Keratinocyte (primary cell): ENCODE measurements around the gene TCHH. TPM values are rescaled to one million over a fixed set of nuclear protein-coding genes. Genes with fewer than 3 reads are reported as not detected.

Experiments
- DNase-seq: peaks from one replicate; pipeline ENCODE4 v3.0.0-alpha.2; 2011; ENCODE audit warnings: low read depth, missing footprints, low spot score
- FAIRE-seq: peaks from 2 replicates; lab custom pipeline; 2011; peaks lifted over from hg19 to GRCh38; lab: Jason Lieb, UNC
- H2AFZ ChIP-seq: 2 replicates; pipeline ENCODE4 v1.6.0; 2012; ENCODE audit warnings: low read length, control low read depth, inconsistent platforms; ENCODE audit not compliant: control insufficient read depth
- H3K27ac ChIP-seq: 2 replicates; pipeline ENCODE4 v1.5.1; 2011; ENCODE audit warnings: low read length; ENCODE audit not compliant: control insufficient read depth, insufficient read depth
- H3K27me3 ChIP-seq: 3 replicates; pipeline ENCODE4 v1.6.0; 2011; ENCODE audit warnings: low read length; ENCODE audit not compliant: control insufficient read depth, insufficient read depth; ENCODE audit errors: extremely low read depth
- H3K36me3 ChIP-seq, 2 experiments: 2 replicates in 1 of 2; 3 replicates in 1 of 2; pipeline ENCODE4 v1.5.1; 2011; ENCODE audit warnings: low read length in 2 of 2, mild to moderate bottlenecking in 1 of 2; ENCODE audit not compliant: control insufficient read depth in 2 of 2, insufficient read depth in 2 of 2; ENCODE audit errors: extremely low read depth in 1 of 2
- H3K4me1 ChIP-seq: 3 replicates; pipeline ENCODE4 v1.5.1; 2011; ENCODE audit warnings: low read length; ENCODE audit not compliant: control insufficient read depth, insufficient read depth; ENCODE audit errors: extremely low read depth
- H3K4me2 ChIP-seq: 3 replicates; pipeline ENCODE4 v1.6.0; 2011; ENCODE audit warnings: low read depth, low read length; ENCODE audit not compliant: control insufficient read depth, insufficient read depth; ENCODE audit errors: extremely low read depth
- H3K4me3 ChIP-seq, 3 experiments: fragments of 200-600 bp in 1 of 3; sonication (generic) in 1 of 3; 2 replicates in 2 of 3; 3 replicates in 1 of 3; pipeline ENCODE4 v1.5.1; 2011 to 2016; ENCODE audit warnings: low read length in 3 of 3, mild to moderate bottlenecking in 3 of 3, control low read depth in 2 of 3, inconsistent platforms in 1 of 3, low read depth in 1 of 3, mixed read lengths in 1 of 3, mixed run types in 1 of 3, moderate library complexity in 1 of 3; ENCODE audit not compliant: control insufficient read depth in 2 of 3, insufficient read depth in 2 of 3; ENCODE audit errors: extremely low read depth in 1 of 3
- H3K79me2 ChIP-seq: 2 replicates; pipeline ENCODE4 v1.6.0; 2012; ENCODE audit warnings: low read length; ENCODE audit not compliant: control insufficient read depth, insufficient read depth
- H3K9ac ChIP-seq: 3 replicates; pipeline ENCODE4 v1.6.0; 2011; ENCODE audit warnings: low read length; ENCODE audit not compliant: control insufficient read depth, insufficient read depth; ENCODE audit errors: extremely low read depth
- H3K9me1 ChIP-seq: 3 replicates; pipeline ENCODE4 v1.6.0; 2011; ENCODE audit warnings: low read length; ENCODE audit not compliant: control insufficient read depth, insufficient read depth; ENCODE audit errors: extremely low read depth
- H3K9me3 ChIP-seq: 2 replicates; pipeline ENCODE4 v1.5.1; 2012; ENCODE audit warnings: low read depth, low read length; ENCODE audit not compliant: control insufficient read depth
- H4K20me1 ChIP-seq: 3 replicates; pipeline ENCODE4 v1.6.0; 2011; ENCODE audit warnings: low read length; ENCODE audit not compliant: control insufficient read depth, insufficient read depth; ENCODE audit errors: extremely low read depth
- EZH2 ChIP-seq: IDR thresholded peaks from one replicate; pipeline ENCODE4 v1.6.1; 2012; ENCODE audit warnings: inconsistent platforms, mild to moderate bottlenecking, low read length, moderate library complexity
- dilution Hi-C: fragments of 300-500 bp; cut with MboI; formaldehyde crosslinking; loops from one replicate; pipeline ENCODE4 v1.7.0; 2020; ENCODE audit warnings: low sequenced_read_pairs; ENCODE audit not compliant: extremely low pct_ligation_motif_present
- polyA minus RNA-seq, 3 experiments: library from RNA; depleted of rRNA, polyadenylated mRNA; stranded (reverse); fragments of >200 nt; gene quantifications; 1 replicate in 1 of 3; 2 replicates in 1 of 3; 3 replicates in 1 of 3; pipeline ENCODE4 v1.2.3, GENCODE V29; 2011
- polyA plus RNA-seq, 5 experiments: library from polyadenylated mRNA; depleted of rRNA in 3 of 5; stranded (reverse) in 3 of 5; stranded (forward) in 1 of 5; unstranded in 1 of 5; fragments of >200 nt; gene quantifications; 1 replicate in 1 of 5; 2 replicates in 3 of 5; 3 replicates in 1 of 5; pipeline versions ENCODE4 v1.2.1 to v1.2.3, GENCODE V29; 2011 to 2012; ENCODE audit warnings: missing spikeins in 2 of 5, low read depth in 1 of 5, low replicate concordance in 1 of 5
- TF ChIP-seq, protein P1 (sequence below), 3 experiments: IDR thresholded peaks in 1 of 3; conservative IDR thresholded peaks in 1 of 3; optimal IDR thresholded peaks in 1 of 3; 2 replicates in 2 of 3; 3 replicates in 1 of 3; pipeline versions ENCODE3 to v1.5.1; 2011; ENCODE audit warnings: low read length in 3 of 3, mild to moderate bottlenecking in 3 of 3, moderate library complexity in 2 of 3, control low read depth in 1 of 3, inconsistent platforms in 1 of 3; ENCODE audit not compliant: insufficient read depth in 2 of 3; ENCODE audit errors: extremely low read depth in 1 of 3

The TCHH gene, protein sequence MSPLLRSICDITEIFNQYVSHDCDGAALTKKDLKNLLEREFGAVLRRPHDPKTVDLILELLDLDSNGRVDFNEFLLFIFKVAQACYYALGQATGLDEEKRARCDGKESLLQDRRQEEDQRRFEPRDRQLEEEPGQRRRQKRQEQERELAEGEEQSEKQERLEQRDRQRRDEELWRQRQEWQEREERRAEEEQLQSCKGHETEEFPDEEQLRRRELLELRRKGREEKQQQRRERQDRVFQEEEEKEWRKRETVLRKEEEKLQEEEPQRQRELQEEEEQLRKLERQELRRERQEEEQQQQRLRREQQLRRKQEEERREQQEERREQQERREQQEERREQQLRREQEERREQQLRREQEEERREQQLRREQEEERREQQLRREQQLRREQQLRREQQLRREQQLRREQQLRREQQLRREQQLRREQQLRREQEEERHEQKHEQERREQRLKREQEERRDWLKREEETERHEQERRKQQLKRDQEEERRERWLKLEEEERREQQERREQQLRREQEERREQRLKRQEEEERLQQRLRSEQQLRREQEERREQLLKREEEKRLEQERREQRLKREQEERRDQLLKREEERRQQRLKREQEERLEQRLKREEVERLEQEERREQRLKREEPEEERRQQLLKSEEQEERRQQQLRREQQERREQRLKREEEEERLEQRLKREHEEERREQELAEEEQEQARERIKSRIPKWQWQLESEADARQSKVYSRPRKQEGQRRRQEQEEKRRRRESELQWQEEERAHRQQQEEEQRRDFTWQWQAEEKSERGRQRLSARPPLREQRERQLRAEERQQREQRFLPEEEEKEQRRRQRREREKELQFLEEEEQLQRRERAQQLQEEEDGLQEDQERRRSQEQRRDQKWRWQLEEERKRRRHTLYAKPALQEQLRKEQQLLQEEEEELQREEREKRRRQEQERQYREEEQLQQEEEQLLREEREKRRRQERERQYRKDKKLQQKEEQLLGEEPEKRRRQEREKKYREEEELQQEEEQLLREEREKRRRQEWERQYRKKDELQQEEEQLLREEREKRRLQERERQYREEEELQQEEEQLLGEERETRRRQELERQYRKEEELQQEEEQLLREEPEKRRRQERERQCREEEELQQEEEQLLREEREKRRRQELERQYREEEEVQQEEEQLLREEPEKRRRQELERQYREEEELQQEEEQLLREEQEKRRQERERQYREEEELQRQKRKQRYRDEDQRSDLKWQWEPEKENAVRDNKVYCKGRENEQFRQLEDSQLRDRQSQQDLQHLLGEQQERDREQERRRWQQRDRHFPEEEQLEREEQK (N-terminal part only)
- 0.07 to 0.25 TPM (median 0.14 TPM) in 3 replicates for polyA plus RNA-seq
- polyA plus RNA-seq (2011; ENCODE audit: low read depth): 90.7 TPM
- 0.19 TPM in 2 replicates for polyA plus RNA-seq (2011; cell fraction: cytosol; rRNA removed)
- 0.71 and 0.83 TPM in 2 replicates for polyA plus RNA-seq (2011; cell fraction: nucleus; rRNA removed)
- 0.30 and 42.4 TPM in 2 replicates for polyA plus RNA-seq (2012; ENCODE audit: low replicate concordance)
- polyA minus RNA-seq: 0.03 to 0.13 TPM in 2 of 3 replicates, not detected in the other
- polyA minus RNA-seq (2011; cell fraction: cytosol; rRNA and poly(A)+ RNA removed): not detected
- polyA minus RNA-seq (2011; cell fraction: nucleus; rRNA and poly(A)+ RNA removed): 0.47 and 0.53 TPM in 2 replicates

DNA sequence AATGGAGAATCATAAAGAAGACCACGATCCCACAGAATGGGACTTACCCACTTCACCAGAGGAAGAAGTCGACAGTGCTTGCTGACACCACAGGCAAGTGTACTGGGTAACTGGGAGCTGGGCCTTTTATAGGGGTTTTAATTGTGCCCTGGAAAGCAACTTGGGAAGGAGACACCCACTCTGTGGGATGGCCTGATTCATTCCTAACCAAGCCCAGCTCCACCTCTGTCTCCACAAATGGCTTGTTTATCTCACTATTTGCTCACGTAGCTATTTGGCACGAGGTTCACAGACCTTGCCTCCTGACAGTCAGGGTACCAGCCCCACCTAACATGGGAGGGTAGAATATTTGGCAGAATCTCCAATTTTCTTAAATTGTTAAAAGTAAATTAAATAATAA, at the start of gene TCHH:
Gene TCHH (minus strand): TSS at position 101 of the 400 bp plus-strand sequence. CDS start 1,364 bp downstream, outside the sequence.
- Histone ChIP-seq H4K20me1 (no peaks in the 10 kb centered on the region), H3K27ac (no peak within 1 kb of the TSS), H3K79me2 (no peaks in the 10 kb centered on the region), H3K9ac (no peak within 1 kb of the TSS), H3K4me2 (no peak within 1 kb of the TSS), H3K9me3 (no peaks in the 10 kb centered on the region), H3K9me1 (no peaks in the 10 kb centered on the region), H3K27me3 (peaks cover 8% of the 10 kb centered on the region), H2AFZ (no peak within 1 kb of the TSS), H3K4me1 (peaks cover 13% of the 10 kb centered on the region), H3K36me3 (no peaks in the 10 kb centered on the region), H3K4me3 (no peak within 1 kb of the TSS)
- DNase-seq: no peak
- no peak for FAIRE-seq
- dilution Hi-C loops: no loop called here
- TF ChIP-seq EZH2: no peak
- TF ChIP-seq, protein P1, sequence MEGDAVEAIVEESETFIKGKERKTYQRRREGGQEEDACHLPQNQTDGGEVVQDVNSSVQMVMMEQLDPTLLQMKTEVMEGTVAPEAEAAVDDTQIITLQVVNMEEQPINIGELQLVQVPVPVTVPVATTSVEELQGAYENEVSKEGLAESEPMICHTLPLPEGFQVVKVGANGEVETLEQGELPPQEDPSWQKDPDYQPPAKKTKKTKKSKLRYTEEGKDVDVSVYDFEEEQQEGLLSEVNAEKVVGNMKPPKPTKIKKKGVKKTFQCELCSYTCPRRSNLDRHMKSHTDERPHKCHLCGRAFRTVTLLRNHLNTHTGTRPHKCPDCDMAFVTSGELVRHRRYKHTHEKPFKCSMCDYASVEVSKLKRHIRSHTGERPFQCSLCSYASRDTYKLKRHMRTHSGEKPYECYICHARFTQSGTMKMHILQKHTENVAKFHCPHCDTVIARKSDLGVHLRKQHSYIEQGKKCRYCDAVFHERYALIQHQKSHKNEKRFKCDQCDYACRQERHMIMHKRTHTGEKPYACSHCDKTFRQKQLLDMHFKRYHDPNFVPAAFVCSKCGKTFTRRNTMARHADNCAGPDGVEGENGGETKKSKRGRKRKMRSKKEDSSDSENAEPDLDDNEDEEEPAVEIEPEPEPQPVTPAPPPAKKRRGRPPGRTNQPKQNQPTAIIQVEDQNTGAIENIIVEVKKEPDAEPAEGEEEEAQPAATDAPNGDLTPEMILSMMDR (optimal IDR thresholded peaks at IDR 0.05 in 1 of 3, IDR thresholded peaks at IDR 0.05 in 1 of 3, conservative IDR thresholded peaks at IDR 0.05 in 1 of 3; ENCODE audit: extremely low read depth in 1 of 3, insufficient read depth in 2 of 3, low read length in 3 of 3): no peak

DNA sequence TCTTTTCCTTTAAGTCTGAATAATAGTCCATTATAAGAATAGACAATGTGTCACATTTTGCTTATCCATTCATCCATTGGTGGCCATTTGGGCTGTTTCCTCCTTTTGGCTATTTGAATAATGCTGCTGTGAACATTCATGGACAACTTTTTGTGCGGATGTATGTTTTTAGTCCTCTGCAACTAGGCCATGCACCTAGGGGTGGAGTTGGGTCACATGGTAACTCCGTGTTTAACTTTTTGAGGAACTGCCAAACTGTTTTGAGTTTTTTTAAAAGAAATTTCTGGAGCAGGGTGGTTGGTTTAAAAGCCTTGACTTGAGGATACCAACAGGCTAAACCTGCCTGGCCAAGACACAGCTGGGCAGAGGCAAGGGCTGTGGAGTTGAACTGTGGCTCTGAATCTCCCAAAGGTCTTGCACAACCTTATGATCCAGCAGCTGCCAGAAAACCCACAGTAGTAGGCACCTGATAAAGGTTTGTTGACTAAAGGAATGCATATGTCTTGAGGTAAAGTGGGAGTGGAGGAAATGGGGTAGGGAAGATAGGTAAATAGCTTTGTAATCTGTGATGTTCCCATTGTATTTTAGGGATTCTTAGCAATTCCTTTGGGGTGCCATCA, 49.4 kb upstream of the TCHH start:
- DNase-seq (no peak), FAIRE-seq (peak; percentile 66)
- Histone ChIP-seq H4K20me1 (no peaks in the 10 kb centered on the region), H3K79me2 (no peaks in the 10 kb centered on the region), H3K9me1 (no peaks in the 10 kb centered on the region), H3K27me3 (no peaks in the 10 kb centered on the region), H2AFZ (no peak overlapping the region), H3K36me3 (no peaks in the 10 kb centered on the region), H3K9ac (no peak overlapping the region), H3K4me2 (no peak overlapping the region), H3K4me1 (peaks cover 49% of the 10 kb centered on the region), H3K4me3 (no peak overlapping the region), H3K27ac (no peak overlapping the region), H3K9me3 (no peaks in the 10 kb centered on the region)
- dilution Hi-C loops: no loop called here
- TF ChIP-seq EZH2: no peak
